Neural cell (in vitro differentiated cells): ENCODE data around the gene PTGDR2. TPM values are rescaled to one million over a fixed set of nuclear protein-coding genes. Genes with fewer than 3 reads are reported as not detected.

ENCODE experiments used
- H2AFZ ChIP-seq: fragments of 200-600, 300-800 bp; sonication (generic), shearing (Covaris generic); 2 replicates; pipeline ENCODE4 v1.6.0; 2014; ENCODE audit warnings: low read depth, mild to moderate bottlenecking, antibody characterized with exemption, low read length, moderate library complexity
- H3F3A ChIP-seq: fragments of 200-600 bp; shearing (Covaris generic); 2 replicates; pipeline ENCODE4 v1.6.1; 2016; ENCODE audit warnings: mild to moderate bottlenecking, moderate library complexity, mixed read lengths, antibody characterized with exemption, low read length; ENCODE audit not compliant: insufficient read depth, poor library complexity, severe bottlenecking
- H3K27ac ChIP-seq: fragments of 200-600, 300-800 bp; sonication (generic), shearing (Covaris generic); 2 replicates; pipeline ENCODE4 v1.5.1; 2014; ENCODE audit warnings: mild to moderate bottlenecking, low read length, moderate library complexity
- H3K27me3 ChIP-seq: fragments of 300-800, 200-600 bp; sonication (generic), shearing (Covaris generic); 2 replicates; pipeline ENCODE4 v1.6.0; 2014; ENCODE audit warnings: mild to moderate bottlenecking, low read depth, low read length, moderate library complexity; ENCODE audit not compliant: insufficient read depth
- H3K36me3 ChIP-seq: fragments of 300-800, 200-600 bp; sonication (generic), shearing (Covaris generic); 2 replicates; pipeline ENCODE4 v1.5.1; 2014; ENCODE audit warnings: mild to moderate bottlenecking, antibody characterized with exemption, low read length, moderate library complexity; ENCODE audit not compliant: insufficient read depth
- H3K4me2 ChIP-seq: fragments of 300-800, 200-600 bp; sonication (generic), shearing (Covaris generic); 2 replicates; pipeline ENCODE4 v1.6.0; 2014; ENCODE audit warnings: mild to moderate bottlenecking, low read length
- H3K4me3 ChIP-seq: fragments of 300-800, 200-600 bp; sonication (generic), shearing (Covaris generic); 2 replicates; pipeline ENCODE4 v1.5.1; 2014; ENCODE audit warnings: mild to moderate bottlenecking, low read length, moderate library complexity
- H3K79me2 ChIP-seq: fragments of 200-600 bp; shearing (Covaris generic); replicated peaks from 2 replicates; pipeline ENCODE4 v1.6.0; 2014; ENCODE audit warnings: mild to moderate bottlenecking, low read length, moderate library complexity; ENCODE audit not compliant: insufficient read depth
- H3K9ac ChIP-seq: fragments of 300-800, 200-600 bp; sonication (generic), shearing (Covaris generic); 2 replicates; pipeline ENCODE4 v1.6.1; 2016; ENCODE audit warnings: mild to moderate bottlenecking, low read length, mixed read lengths
- H3K9me2 ChIP-seq: fragments of 200-600 bp; shearing (Covaris generic); 2 replicates; pipeline ENCODE4 v1.6.1; 2016; ENCODE audit warnings: mild to moderate bottlenecking, low read length, mixed read lengths; ENCODE audit not compliant: insufficient read depth
- H3K9me3 ChIP-seq: fragments of 200-600, 300-800 bp; sonication (generic), shearing (Covaris generic); 2 replicates; pipeline ENCODE4 v1.6.1; 2016; ENCODE audit warnings: mild to moderate bottlenecking, mixed run types, low read length, moderate library complexity, mixed read lengths
- H4K20me1 ChIP-seq: fragments of 200-600 bp; shearing (Covaris generic); 2 replicates; pipeline ENCODE4 v1.6.1; 2016; ENCODE audit warnings: mild to moderate bottlenecking, mixed run types; ENCODE audit not compliant: insufficient read depth
- CTCF ChIP-seq: fragments of 450-650 bp; IDR thresholded peaks from 2 replicates; pipeline ENCODE4 v1.5.1; 2014; ENCODE audit warnings: antibody characterized with exemption, mild to moderate bottlenecking, moderate library complexity; ENCODE audit not compliant: poor library complexity, severe bottlenecking
- EP300 ChIP-seq: fragments of 450-650 bp; conservative IDR thresholded peaks from 2 replicates; pipeline ENCODE4 v1.6.1; 2014; ENCODE audit warnings: antibody characterized with exemption, mild to moderate bottlenecking, moderate library complexity; ENCODE audit not compliant: poor library complexity, severe bottlenecking
- EZH2 ChIP-seq: fragments of 200-600, 300-800 bp; shearing (Covaris generic), sonication (generic); IDR thresholded peaks from 2 replicates; pipeline ENCODE4 v1.6.1; 2014; ENCODE audit warnings: antibody characterized with exemption, low read length, borderline replicate concordance, mild to moderate bottlenecking; ENCODE audit not compliant: insufficient read depth, poor library complexity, severe bottlenecking
- MXI1 ChIP-seq: fragments of 450-650 bp; conservative IDR thresholded peaks from 2 replicates; pipeline ENCODE4 v1.6.1; 2014; ENCODE audit warnings: antibody characterized with exemption, mild to moderate bottlenecking; ENCODE audit not compliant: poor library complexity, severe bottlenecking
- POLR2AphosphoS5 ChIP-seq: IDR thresholded peaks from 2 replicates; pipeline ENCODE4 v1.6.1; 2012
- RAD21 ChIP-seq: fragments of 450-650 bp; conservative IDR thresholded peaks from 2 replicates; pipeline ENCODE4 v1.6.1; 2014; ENCODE audit warnings: antibody characterized with exemption, mild to moderate bottlenecking, moderate library complexity
- SMC3 ChIP-seq: fragments of 450-650 bp; conservative IDR thresholded peaks from 2 replicates; pipeline ENCODE4 v1.6.1; 2014; ENCODE audit warnings: antibody characterized with exemption, mild to moderate bottlenecking, moderate library complexity; ENCODE audit not compliant: poor library complexity
- TAF1 ChIP-seq: IDR thresholded peaks from 2 replicates; pipeline ENCODE4 v1.6.1; 2012; ENCODE audit warnings: low read depth
- polyA plus RNA-seq: library from polyadenylated mRNA; depleted of rRNA; stranded (reverse); fragments of >200 nt; gene quantifications from 2 replicates; pipeline ENCODE4 v1.2.3, GENCODE V29; 2014
- TF ChIP-seq, protein P1 (sequence below): IDR thresholded peaks from 2 replicates; pipeline ENCODE4 v1.6.1; 2012; ENCODE audit warnings: borderline replicate concordance

Gene PTGDR2
- polyA plus RNA-seq, 1 donor from 2014 or later: 0.51 TPM

- Histone ChIP-seq H3K79me2 (no peaks in the 10 kb centered on the region), H3K4me3 (no peak overlapping the region), H2AFZ (no peak overlapping the region), H3F3A (no peaks in the 10 kb centered on the region), H3K27me3 (no peaks in the 10 kb centered on the region), H3K9me3 (no peaks in the 10 kb centered on the region), H3K4me2 (no peak overlapping the region), H3K36me3 (no peaks in the 10 kb centered on the region), H3K9ac (no peak overlapping the region), H3K27ac (no peak overlapping the region), H4K20me1 (no peaks in the 10 kb centered on the region), H3K9me2 (no peaks in the 10 kb centered on the region)
- TF ChIP-seq MXI1: no peak
- TF ChIP-seq SMC3: no peak
These were observed 6.4 kb upstream of the PTGDR2 start for GRCh38 chr11:60862171-60862570.

GRCh38 chr11:60860943-60861342, 5.2 kb upstream of the PTGDR2 start:
- TF ChIP-seq CTCF (no peak), EZH2 (no peak), POLR2AphosphoS5 (no peak), EP300 (no peak), TAF1 (no peak), RAD21 (no peak), SMC3 (no peak), MXI1 (no peak)
- TF ChIP-seq, protein P1, sequence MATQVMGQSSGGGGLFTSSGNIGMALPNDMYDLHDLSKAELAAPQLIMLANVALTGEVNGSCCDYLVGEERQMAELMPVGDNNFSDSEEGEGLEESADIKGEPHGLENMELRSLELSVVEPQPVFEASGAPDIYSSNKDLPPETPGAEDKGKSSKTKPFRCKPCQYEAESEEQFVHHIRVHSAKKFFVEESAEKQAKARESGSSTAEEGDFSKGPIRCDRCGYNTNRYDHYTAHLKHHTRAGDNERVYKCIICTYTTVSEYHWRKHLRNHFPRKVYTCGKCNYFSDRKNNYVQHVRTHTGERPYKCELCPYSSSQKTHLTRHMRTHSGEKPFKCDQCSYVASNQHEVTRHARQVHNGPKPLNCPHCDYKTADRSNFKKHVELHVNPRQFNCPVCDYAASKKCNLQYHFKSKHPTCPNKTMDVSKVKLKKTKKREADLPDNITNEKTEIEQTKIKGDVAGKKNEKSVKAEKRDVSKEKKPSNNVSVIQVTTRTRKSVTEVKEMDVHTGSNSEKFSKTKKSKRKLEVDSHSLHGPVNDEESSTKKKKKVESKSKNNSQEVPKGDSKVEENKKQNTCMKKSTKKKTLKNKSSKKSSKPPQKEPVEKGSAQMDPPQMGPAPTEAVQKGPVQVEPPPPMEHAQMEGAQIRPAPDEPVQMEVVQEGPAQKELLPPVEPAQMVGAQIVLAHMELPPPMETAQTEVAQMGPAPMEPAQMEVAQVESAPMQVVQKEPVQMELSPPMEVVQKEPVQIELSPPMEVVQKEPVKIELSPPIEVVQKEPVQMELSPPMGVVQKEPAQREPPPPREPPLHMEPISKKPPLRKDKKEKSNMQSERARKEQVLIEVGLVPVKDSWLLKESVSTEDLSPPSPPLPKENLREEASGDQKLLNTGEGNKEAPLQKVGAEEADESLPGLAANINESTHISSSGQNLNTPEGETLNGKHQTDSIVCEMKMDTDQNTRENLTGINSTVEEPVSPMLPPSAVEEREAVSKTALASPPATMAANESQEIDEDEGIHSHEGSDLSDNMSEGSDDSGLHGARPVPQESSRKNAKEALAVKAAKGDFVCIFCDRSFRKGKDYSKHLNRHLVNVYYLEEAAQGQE: no peak

DNA sequence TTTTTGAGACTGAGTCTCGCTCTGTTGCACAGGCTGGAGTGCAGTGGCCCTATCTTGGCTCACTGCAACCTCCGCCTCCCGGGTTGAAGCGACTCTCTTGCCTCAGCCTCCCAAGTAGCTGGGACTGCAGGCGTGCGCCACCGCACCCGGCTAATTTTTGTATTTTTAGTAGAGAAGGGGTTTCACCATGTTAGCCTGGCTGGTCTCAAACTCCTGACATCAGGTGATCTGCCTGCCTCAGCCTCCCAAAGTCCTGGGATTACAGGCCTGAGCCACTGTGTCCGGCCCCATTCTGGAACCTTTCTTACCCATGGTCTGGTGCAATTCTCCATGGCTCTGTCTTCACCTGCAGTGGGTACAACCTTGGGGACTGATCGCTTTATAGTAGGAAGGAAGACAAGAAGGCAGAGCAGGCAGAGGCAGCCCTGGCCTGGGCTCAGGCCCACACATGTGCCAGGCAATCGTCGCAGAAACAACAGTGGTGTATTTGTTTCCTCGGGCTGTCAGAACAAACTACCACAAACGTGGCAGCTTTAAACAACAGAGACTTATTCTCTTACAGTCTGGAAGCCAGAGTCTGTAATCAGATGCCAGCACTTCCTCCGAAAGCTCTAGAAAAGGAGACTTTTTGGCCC, 4.0 kb upstream of the PTGDR2 start:
- no peaks in the 10 kb centered on the region for H3K79me2 ChIP-seq
- H3K4me2 ChIP-seq: no peak overlapping the region
- no peak for TF ChIP-seq MXI1
- no peak for TF ChIP-seq EP300
- TF ChIP-seq RAD21: no peak
- no peak for TF ChIP-seq SMC3
- no peak for TF ChIP-seq CTCF
- no peak for TF ChIP-seq TAF1
- TF ChIP-seq, protein P1: no peak
- no peak for TF ChIP-seq EZH2
- no peak for TF ChIP-seq POLR2AphosphoS5
- no peaks in the 10 kb centered on the region for H3K9me2 ChIP-seq
- H3K27ac ChIP-seq: no peak overlapping the region
- no peaks in the 10 kb centered on the region for H3K27me3 ChIP-seq
- H4K20me1 ChIP-seq: no peaks in the 10 kb centered on the region
- H3K36me3 ChIP-seq: no peaks in the 10 kb centered on the region
- no peaks in the 10 kb centered on the region for H3K9me3 ChIP-seq
- H3K9ac ChIP-seq: no peak overlapping the region
- no peak overlapping the region for H2AFZ ChIP-seq
- no peak overlapping the region for H3K4me3 ChIP-seq
- H3F3A ChIP-seq: no peaks in the 10 kb centered on the region

More at GRCh38 chr11:60860943-60861342, 5.2 kb upstream of the PTGDR2 start:
- H3K9me3 ChIP-seq: no peaks in the 10 kb centered on the region
- H2AFZ ChIP-seq: no peak overlapping the region
- no peak overlapping the region for H3K4me2 ChIP-seq
- H3K79me2 ChIP-seq: no peaks in the 10 kb centered on the region
- H3K9me2 ChIP-seq: no peaks in the 10 kb centered on the region
- H3F3A ChIP-seq: no peaks in the 10 kb centered on the region
- no peaks in the 10 kb centered on the region for H3K27me3 ChIP-seq
- no peak overlapping the region for H3K9ac ChIP-seq
- H3K4me3 ChIP-seq: no peak overlapping the region
- no peak overlapping the region for H3K27ac ChIP-seq
- no peaks in the 10 kb centered on the region for H4K20me1 ChIP-seq
- H3K36me3 ChIP-seq: no peaks in the 10 kb centered on the region
